K562 (cell line): ENCODE results near the gene MTCH2. TPM values are rescaled to one million over a fixed set of nuclear protein-coding genes. Genes with fewer than 3 reads are reported as not detected.

Source experiments
- ATAC-seq: fragments of 200-7000 bp; cut with Tn5 transposase; 3 replicates; pipeline ENCODE4 v1.9.1; 2020; ENCODE audit warnings: moderate library complexity
- BruUV-seq: library from RNA; stranded (reverse); fragments of 400-500 nt; replicated peaks from 2 replicates; lab custom pipeline; 2021; lab: Mats Ljungman, UMichigan
- CTCF ChIA-PET: fragments of 300-600 bp; formaldehyde crosslinking; extraction: SDS; loops from one replicate; lab custom pipeline; 2021; ENCODE audit warnings: low intra/inter-chr PET ratio; lab: Yijun Ruan, JAX
- POLR2A ChIA-PET: fragments of 300-600, 350-650 bp; sonication (Branson Sonifier 250); formaldehyde crosslinking; extraction: SDS; loops from one replicate; lab custom pipeline; 2021; ENCODE audit warnings: antibody characterized with exemption, inconsistent platforms; lab: Yijun Ruan, JAX
- DNase-seq, 4 experiments: peaks; one replicate each; pipeline versions ENCODE4 v3.0.0 to v3.0.0-alpha.2; 2011 to 2018; ENCODE audit warnings: low spot score in 3 of 4, mixed read lengths in 3 of 4; ENCODE audit errors: extremely low read depth in 1 of 4
- FAIRE-seq: peaks from 2 replicates; lab custom pipeline; 2011; peaks lifted over from hg19 to GRCh38; lab: Jason Lieb, UNC
- H2AFZ ChIP-seq: 2 replicates; pipeline ENCODE4 v1.6.0; 2011; ENCODE audit warnings: low read depth, low read length, control low read depth, inconsistent platforms
- H3K27ac ChIP-seq: fragments of 200-600 bp; 3 replicates; pipeline ENCODE4 v1.8.0; 2011; ENCODE audit warnings: low read depth, mild to moderate bottlenecking, control low read depth, inconsistent platforms, low read length, moderate library complexity, mixed read lengths; ENCODE audit errors: extremely low read depth
- H3K27me3 ChIP-seq, 2 experiments: fragments of 300-600 bp in 1 of 2; 2 replicates in 1 of 2; 3 replicates in 1 of 2; pipeline versions ENCODE4 v1.6.0 to v1.8.0; 2011; ENCODE audit warnings: inconsistent platforms in 2 of 2, low read length in 2 of 2, mild to moderate bottlenecking in 1 of 2, mixed read lengths in 1 of 2, moderate library complexity in 1 of 2; ENCODE audit not compliant: control insufficient read depth in 2 of 2, insufficient read depth in 2 of 2
- H3K36me3 ChIP-seq: fragments of 300-600 bp; 3 replicates; pipeline ENCODE4 v1.8.0; 2011; ENCODE audit warnings: mild to moderate bottlenecking, low read length, inconsistent platforms; ENCODE audit not compliant: control insufficient read depth, insufficient read depth
- H3K4me1 ChIP-seq, 2 experiments: fragments of 200-600 bp in 1 of 2; replicated peaks in 1 of 2; 2 replicates in 1 of 2; 3 replicates in 1 of 2; pipeline versions ENCODE4 v1.5.1 to v1.8.0; 2011; ENCODE audit warnings: inconsistent platforms in 2 of 2, low read length in 2 of 2, mild to moderate bottlenecking in 1 of 2, mixed read lengths in 1 of 2, moderate library complexity in 1 of 2; ENCODE audit not compliant: control insufficient read depth in 2 of 2, insufficient read depth in 2 of 2
- H3K4me2 ChIP-seq: 2 replicates; pipeline ENCODE4 v1.6.1; 2011; ENCODE audit warnings: low read length, control low read depth, inconsistent platforms, mixed read lengths; ENCODE audit not compliant: insufficient read depth
- H3K4me3 ChIP-seq: fragments of 200-600 bp; sonication (generic), shearing (Covaris generic); 2 replicates; pipeline ENCODE4 v1.5.1; 2016; ENCODE audit warnings: control low read depth, inconsistent platforms
- H3K79me2 ChIP-seq: fragments of 200-600 bp; 3 replicates; pipeline ENCODE4 v1.8.0; 2011; ENCODE audit warnings: low read length, inconsistent platforms; ENCODE audit not compliant: control insufficient read depth, insufficient read depth
- H3K9ac ChIP-seq, 2 experiments: 2 replicates each; pipeline versions ENCODE4 v1.6.0 to v1.6.1; 2011; ENCODE audit warnings: low read depth in 2 of 2, low read length in 2 of 2, control low read depth in 1 of 2, inconsistent platforms in 1 of 2, mild to moderate bottlenecking in 1 of 2, mixed read lengths in 1 of 2; ENCODE audit not compliant: insufficient read depth in 1 of 2
- H3K9me1 ChIP-seq: one replicate; pipeline ENCODE4 v1.6.0; 2011; ENCODE audit warnings: inconsistent platforms, mild to moderate bottlenecking, low read length, moderate library complexity; ENCODE audit not compliant: control insufficient read depth, insufficient read depth
- H3K9me3 ChIP-seq: replicated peaks from 2 replicates; pipeline ENCODE4 v1.5.1; 2011; ENCODE audit warnings: low read depth, low read length, inconsistent platforms; ENCODE audit not compliant: control insufficient read depth, insufficient read depth
- H4K20me1 ChIP-seq: replicated peaks from 2 replicates; pipeline ENCODE4 v1.6.1; 2011; ENCODE audit warnings: low read length, inconsistent platforms, mixed read lengths; ENCODE audit not compliant: control insufficient read depth, insufficient read depth
- BRD4 ChIP-seq: fragments of 200-600 bp; sonication (generic); IDR thresholded peaks from 2 replicates; pipeline ENCODE4 v1.6.1; 2017; ENCODE audit warnings: inconsistent platforms
- DLX4 ChIP-seq: fragments of 250-450 bp; sonication (Bioruptor Pico); IDR thresholded peaks from 2 replicates; pipeline ENCODE4 v1.6.1; 2021; ENCODE audit warnings: mild to moderate bottlenecking
- E4F1 ChIP-seq: fragments of 250-450 bp; sonication (Bioruptor Pico); IDR thresholded peaks from 2 replicates; pipeline ENCODE4 v1.5.0; 2021; ENCODE audit warnings: mild to moderate bottlenecking, borderline replicate concordance
- HNRNPH1 ChIP-seq: fragments of 200-400 bp; formaldehyde crosslinking; optimal IDR thresholded peaks from 2 replicates; pipeline ENCODE3; 2017; ENCODE audit warnings: low read depth, mild to moderate bottlenecking, low read length, moderate library complexity
- MECOM ChIP-seq: fragments of 250-450 bp; sonication (Bioruptor Pico); IDR thresholded peaks from 2 replicates; pipeline ENCODE4 v1.8.0; 2022; ENCODE audit warnings: inconsistent platforms
- POLR2B ChIP-seq: fragments of 450-650 bp; IDR thresholded peaks from 2 replicates; pipeline ENCODE4 v1.6.1; 2018; ENCODE audit warnings: low read depth; ENCODE audit not compliant: partially characterized antibody
- POLR3G ChIP-seq: IDR thresholded peaks from 2 replicates; pipeline ENCODE4 v1.6.1; 2011; ENCODE audit not compliant: insufficient read length, insufficient replicate concordance; ENCODE audit errors: extremely low read depth
- RAD51 ChIP-seq: fragments of 450-650 bp; IDR thresholded peaks from 2 replicates; pipeline ENCODE4 v1.7.1; 2016; ENCODE audit warnings: low read depth, mild to moderate bottlenecking, borderline replicate concordance
- TCFL5 ChIP-seq: fragments of 250-450 bp; sonication (Bioruptor Pico); conservative IDR thresholded peaks from 2 replicates; pipeline ENCODE4 v1.6.1; 2021; ENCODE audit warnings: mild to moderate bottlenecking, moderate library complexity, matching md5 sums
- TSHZ1 ChIP-seq: fragments of 250-450 bp; sonication (Bioruptor Pico); IDR thresholded peaks from 2 replicates; pipeline ENCODE4 v1.4.0; 2020; ENCODE audit warnings: mild to moderate bottlenecking, moderate library complexity
- U2AF1 ChIP-seq: fragments of 200-400 bp; formaldehyde crosslinking; optimal IDR thresholded peaks from 2 replicates; pipeline ENCODE3; 2017; ENCODE audit warnings: mild to moderate bottlenecking, low read depth, low read length, moderate library complexity
- ZBTB9 ChIP-seq: fragments of 450-650 bp; formaldehyde crosslinking; IDR thresholded peaks from 2 replicates; pipeline ENCODE4 v1.4.0; 2020; ENCODE audit warnings: mild to moderate bottlenecking, moderate library complexity
- ZSCAN29 ChIP-seq: fragments of 450-650 bp; IDR thresholded peaks from 2 replicates; pipeline ENCODE4 v1.6.1; 2017
- WGBS: fragments of 100-300 bp; shearing (Covaris generic); methylation state at CpG from one replicate; pipeline ENCODE4 v1.1.6; 2016; ENCODE audit warnings: low coverage, mixed read lengths; ENCODE audit not compliant: insufficient coverage; ENCODE audit errors: missing lambda C conversion rate; 5-methylcytosine and 5-hydroxymethylcytosine counted together
- in situ Hi-C: fragments of 300-500 bp; cut with MboI; formaldehyde crosslinking; loops from 4 replicates; pipeline ENCODE4 v1.15.0; 2018; ENCODE audit warnings: inconsistent platforms, mixed read lengths
- intact Hi-C: fragments of 100-400 bp; cut with micrococcal nuclease; formaldehyde crosslinking; loops from 2 replicates; pipeline ENCODE4 v1.14.2; 2022
- polyA plus RNA-seq, 8 experiments: library from polyadenylated mRNA; depleted of rRNA in 4 of 8; stranded (reverse) in 5 of 8; unstranded in 3 of 8; fragments of >200 nt; fragmentation: Nextera tagmentation in 2 of 8; fragmentation: Illumina TruSeq in 1 of 8; extraction: Ambion mirVana in 2 of 8; extraction: Trizol in 1 of 8; gene quantifications; 2 replicates each; pipeline versions ENCODE4 v1.2.1 to v1.2.3, GENCODE V29; 2011 to 2014; ENCODE audit warnings: inconsistent platforms in 1 of 8, missing spikeins in 1 of 8
- total RNA-seq, 7 experiments: library from RNA; depleted of rRNA in 6 of 7; stranded (reverse); fragments of >200 nt in 6 of 7; fragmentation: Illumina TruSeq in 2 of 7; extraction: Trizol in 2 of 7; gene quantifications; 2 replicates each; pipeline versions ENCODE4 v1.2.1 to v1.2.3, GENCODE V29; 2011 to 2021; ENCODE audit warnings: low replicate concordance in 1 of 7

Gene MTCH2
- total and polyA plus RNA-seq, 9 of the 15 experiments (the other 6 are each of a cell fraction or from before 2014, with no cell fraction given): 95.4 to 620 (median 198) TPM

- FAIRE-seq (no peak), DNase-seq (no peak), ATAC-seq (no peak; the same call in 2 of the 3 replicates)
- no peak overlapping the region for H2AFZ ChIP-seq
- H3K4me2 ChIP-seq: no peak overlapping the region
- 6% methylated on average over 4 of the region's 4 CpGs for WGBS
- no peak overlapping the region for H3K4me3 ChIP-seq
- no TSS peak for BruUV-seq
- no peaks in the 10 kb centered on the region for H3K79me2 ChIP-seq
- intact Hi-C loops: no loop called here
- TF ChIP-seq DLX4 (CRISPR knock-in tag) (no peak), TCFL5 (CRISPR knock-in tag) (no peak), U2AF1 (no peak), RAD51 (no peak), POLR2B (no peak), BRD4 (no peak), MECOM (CRISPR knock-in tag) (no peak), TSHZ1 (CRISPR knock-in tag) (no peak), ZBTB9 (CRISPR knock-in tag) (no peak), HNRNPH1 (no peak), POLR3G (no peak), ZSCAN29 (no peak), E4F1 (no peak)
- no peaks in the 10 kb centered on the region for H3K36me3 ChIP-seq
- POLR2A ChIA-PET: interaction anchor here (0.7 to 6.2 kb wide), 3 partner anchors 7 to 15 kb away, joined by 3 to 35 read pairs (median 4); partner anchors contain the start of gene FAM180B
- CTCF ChIA-PET: no interaction called here
- in situ Hi-C loops: no loop called here
- H3K9me3 ChIP-seq: no peaks in the 10 kb centered on the region
- peaks cover 0 to 21% of the 10 kb centered on the region in 2 experiments; a peak in 2 of 5 replicates for H3K4me1 ChIP-seq
- no peak overlapping the region; a peak in 1 of 4 replicates for H3K9ac ChIP-seq
- peaks cover 24 to 35% of the 10 kb centered on the region in 2 experiments for H3K27me3 ChIP-seq
- H4K20me1 ChIP-seq: no peaks in the 10 kb centered on the region
- H3K9me1 ChIP-seq: peaks cover 3% of the 10 kb centered on the region
- H3K27ac ChIP-seq: no peak overlapping the region
Measured at GRCh38 chr11:47592251-47592650, 50.1 kb downstream of the MTCH2 start.
